Uterus (tissue), 4 donors: ENCODE results near the gene MFSD11. TPM values are rescaled to one million over a fixed set of nuclear protein-coding genes. Genes with fewer than 3 reads are reported as not detected.

Source experiments
- DNase-seq, 2 donors: peaks; one replicate each; pipeline ENCODE4 v3.0.0-alpha.2; 2019 to 2020
- H3K27ac ChIP-seq, 2 donors: fragments of 200-600 bp; sonication (generic); 1 replicate in 1 of 2; 2 replicates in 1 of 2; pipeline ENCODE4 v1.5.1; 2016 to 2018
- H3K27me3 ChIP-seq, 2 donors: fragments of 200-600 bp; sonication (generic); one replicate each; pipeline ENCODE4 v1.5.1; 2018 to 2019; ENCODE audit warnings: control low read depth in 1 of 2
- H3K36me3 ChIP-seq, 2 donors: fragments of 200-600 bp; sonication (generic); one replicate each; pipeline ENCODE4 v1.5.1; 2019; ENCODE audit warnings: control low read depth in 1 of 2
- H3K4me1 ChIP-seq, 2 donors: fragments of 200-600 bp; sonication (generic); one replicate each; pipeline ENCODE4 v1.5.1; 2018 to 2019; ENCODE audit warnings: control low read depth in 1 of 2
- H3K4me3 ChIP-seq, 2 donors: fragments of 200-600 bp; sonication (generic); 1 replicate in 1 of 2; 2 replicates in 1 of 2; pipeline ENCODE4 v1.5.1; 2018 to 2019; ENCODE audit warnings: mild to moderate bottlenecking in 1 of 2
- H3K9me3 ChIP-seq, 2 donors: fragments of 200-600 bp; sonication (generic); one replicate each; pipeline ENCODE4 v1.5.1; 2019; ENCODE audit warnings: control low read depth in 1 of 2
- POLR2A ChIP-seq, 2 donors: fragments of 450-650 bp; IDR thresholded peaks; one replicate each; pipeline ENCODE4 v1.6.1; 2016; ENCODE audit warnings: antibody characterized with exemption in 2 of 2, mild to moderate bottlenecking in 1 of 2, moderate library complexity in 1 of 2
- intact Hi-C: fragments of 100-400 bp; cut with DNase I; formaldehyde crosslinking; loops from one replicate; pipeline ENCODE4 v1.15.1; 2023; ENCODE audit warnings: low total_unique reads
- total RNA-seq, 4 donors: library from RNA; depleted of rRNA in 3 of 4; stranded (reverse); fragments of >200 nt in 3 of 4; gene quantifications; one replicate each; pipeline versions ENCODE4 v1.1.0 to v1.2.4, GENCODE V29; 2014 to 2023
- TF ChIP-seq, protein P1 (sequence below), 4 experiments: fragments of 200-600 bp in 2 of 4; fragments of 450-650 bp in 2 of 4; sonication (generic) in 2 of 4; IDR thresholded peaks; one replicate each; pipeline ENCODE4 v1.5.1; 2016 to 2019; ENCODE audit warnings: antibody characterized with exemption in 4 of 4, mild to moderate bottlenecking in 2 of 4, moderate library complexity in 1 of 4
- donor health status: DM: yes; HTN: yes; CAD: no.

MFSD11 gene
- total RNA-seq, 4 donors from 2014 or later: 32.0 to 69.2 (median 45.2) TPM

GRCh38 chr17:76735006-76735405 lies 2.9 kb upstream of the MFSD11 start:
- intact Hi-C loops: no loop called here
- Histone ChIP-seq H3K27ac (peak overlapping the region; percentile 100), H3K4me1 (peaks cover 14% of the 10 kb centered on the region in 2 donors), H3K4me3 (peak overlapping the region; percentile 7 to 97), H3K27me3 (no peaks in the 10 kb centered on the region), H3K36me3 (no peaks in the 10 kb centered on the region), H3K9me3 (no peaks in the 10 kb centered on the region)
- TF ChIP-seq, protein P1, sequence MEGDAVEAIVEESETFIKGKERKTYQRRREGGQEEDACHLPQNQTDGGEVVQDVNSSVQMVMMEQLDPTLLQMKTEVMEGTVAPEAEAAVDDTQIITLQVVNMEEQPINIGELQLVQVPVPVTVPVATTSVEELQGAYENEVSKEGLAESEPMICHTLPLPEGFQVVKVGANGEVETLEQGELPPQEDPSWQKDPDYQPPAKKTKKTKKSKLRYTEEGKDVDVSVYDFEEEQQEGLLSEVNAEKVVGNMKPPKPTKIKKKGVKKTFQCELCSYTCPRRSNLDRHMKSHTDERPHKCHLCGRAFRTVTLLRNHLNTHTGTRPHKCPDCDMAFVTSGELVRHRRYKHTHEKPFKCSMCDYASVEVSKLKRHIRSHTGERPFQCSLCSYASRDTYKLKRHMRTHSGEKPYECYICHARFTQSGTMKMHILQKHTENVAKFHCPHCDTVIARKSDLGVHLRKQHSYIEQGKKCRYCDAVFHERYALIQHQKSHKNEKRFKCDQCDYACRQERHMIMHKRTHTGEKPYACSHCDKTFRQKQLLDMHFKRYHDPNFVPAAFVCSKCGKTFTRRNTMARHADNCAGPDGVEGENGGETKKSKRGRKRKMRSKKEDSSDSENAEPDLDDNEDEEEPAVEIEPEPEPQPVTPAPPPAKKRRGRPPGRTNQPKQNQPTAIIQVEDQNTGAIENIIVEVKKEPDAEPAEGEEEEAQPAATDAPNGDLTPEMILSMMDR (IDR thresholded peaks at IDR 0.05): no peak
- no peak for TF ChIP-seq POLR2A (IDR thresholded peaks at IDR 0.05)
- DNase-seq: no peak

DNA sequence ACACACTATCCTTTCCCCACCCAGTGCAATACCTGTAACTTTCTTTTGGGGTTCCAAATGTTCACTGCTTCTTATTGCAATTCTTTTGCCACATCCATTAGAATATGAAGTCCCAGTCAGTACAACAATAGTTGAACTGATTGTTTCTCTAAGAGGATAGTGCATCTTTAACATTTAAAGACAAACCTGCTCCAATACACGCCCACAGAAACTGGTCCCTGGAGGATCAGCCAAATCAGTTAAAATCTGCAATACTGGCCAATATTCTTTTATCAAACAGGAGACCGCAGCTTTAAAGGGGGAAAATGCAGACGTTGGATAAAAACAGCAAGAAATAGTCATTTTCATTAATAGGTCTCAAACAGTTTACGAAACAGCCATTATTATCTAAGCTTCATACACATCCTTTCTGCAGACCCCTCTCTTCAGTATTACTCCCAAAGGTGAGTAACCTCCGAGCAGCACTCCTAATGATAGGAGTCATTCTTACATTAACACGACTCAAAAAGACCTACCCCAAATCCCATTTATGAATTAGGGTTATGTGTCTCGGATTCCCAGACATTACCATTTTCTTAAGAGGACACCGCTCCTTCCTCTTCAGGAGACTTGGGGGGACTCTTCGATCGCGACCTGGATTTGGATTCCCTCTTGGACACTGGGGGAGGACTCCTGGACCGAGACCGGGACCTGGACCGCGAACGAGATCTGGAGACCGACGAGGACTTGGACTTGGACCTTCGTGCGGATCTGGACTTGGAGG lies 2.2 kb upstream of the MFSD11 start:
- TF ChIP-seq, protein P1 (IDR thresholded peaks at IDR 0.05): no peak
- no peak for TF ChIP-seq POLR2A (IDR thresholded peaks at IDR 0.05)
- Histone ChIP-seq H3K4me3 (peak overlapping the region; percentile 96 to 97), H3K27ac (peak overlapping the region; percentile 100), H3K4me1 (peaks cover 14% of the 10 kb centered on the region in 2 donors), H3K36me3 (no peaks in the 10 kb centered on the region), H3K27me3 (no peaks in the 10 kb centered on the region), H3K9me3 (no peaks in the 10 kb centered on the region)
- DNase-seq: no peak
- intact Hi-C loops: no loop called here

GRCh38 chr17:76736349-76737081 lies 1.4 kb upstream of the MFSD11 start:
- intact Hi-C loops: no loop called here
- no peaks in the 10 kb centered on the region for H3K27me3 ChIP-seq
- peak overlapping the region; percentile 100 for H3K27ac ChIP-seq
- DNase-seq: peak; percentile 66 to 79
- H3K4me3 ChIP-seq: peak overlapping the region; percentile 96 to 97
- no peaks in the 10 kb centered on the region for H3K9me3 ChIP-seq
- TF ChIP-seq, protein P1 (IDR thresholded peaks at IDR 0.05): peak in 3 of 4 experiments; percentile 22 to 41 (median 30)
- TF ChIP-seq POLR2A (IDR thresholded peaks at IDR 0.05): peak; percentile 60 to 62
- H3K36me3 ChIP-seq: no peaks in the 10 kb centered on the region
- H3K4me1 ChIP-seq: peaks cover 14% of the 10 kb centered on the region in 2 donors

DNA sequence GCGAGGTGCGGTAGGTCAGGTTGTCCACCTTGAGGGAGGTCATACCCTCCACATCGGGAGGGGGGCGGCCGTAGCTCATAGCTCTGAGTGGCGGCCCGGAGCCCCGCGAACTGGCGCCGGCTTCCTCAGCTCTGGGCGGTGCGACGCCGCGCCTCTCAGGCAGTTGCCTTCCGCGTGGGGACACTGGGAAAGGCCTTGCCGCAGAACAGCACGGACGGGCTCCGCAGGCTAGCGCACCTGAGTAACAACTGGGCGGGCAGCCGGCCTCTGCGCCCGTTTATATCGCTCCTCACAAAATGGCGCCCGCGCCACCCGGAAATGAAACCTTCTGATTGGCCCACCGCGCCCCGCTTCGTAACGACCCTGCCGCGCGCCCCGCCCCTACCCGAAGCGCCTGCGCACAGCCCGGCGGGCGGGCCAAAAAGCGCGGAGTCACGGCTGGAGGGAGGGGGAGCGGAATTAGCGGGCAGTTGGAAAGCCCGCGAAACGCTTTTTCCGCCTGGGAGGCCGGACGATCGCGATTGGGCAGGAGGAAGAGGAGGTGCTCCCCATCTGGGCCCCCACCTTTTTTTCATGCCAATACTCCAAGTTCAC lies 740 bp upstream of the MFSD11 start, which contains the start of gene SRSF2:
Gene SRSF2, minus strand, starts transcription at position 250 of the 594 bp plus-strand sequence. Its CDS starts 171 bp downstream, at position 79.
- Histone ChIP-seq H3K9me3 (no peaks in the 10 kb centered on the region), H3K27ac (peak within 1 kb of the TSS; percentile 100), H3K4me3 (peak within 1 kb of the TSS; percentile 96 to 97), H3K27me3 (no peaks in the 10 kb centered on the region), H3K4me1 (peaks cover 14% of the 10 kb centered on the region in 2 donors), H3K36me3 (no peaks in the 10 kb centered on the region)
- intact Hi-C loops: no loop called here
- peak; percentile 98 to 99 for DNase-seq
- peak; percentile 100 for TF ChIP-seq POLR2A (IDR thresholded peaks at IDR 0.05)
- TF ChIP-seq, protein P1 (IDR thresholded peaks at IDR 0.05): peak in 2 of 4 experiments; percentile 15 to 21
